Astrocyte (in vitro differentiated cells and primary cell): Measurements from ENCODE around the gene TICRR. TPM values are rescaled to one million over a fixed set of nuclear protein-coding genes. Genes with fewer than 3 reads are reported as not detected.

ENCODE experiments used
- DNase-seq: peaks from one replicate; pipeline ENCODE4 v3.0.0-alpha.2; 2010; ENCODE audit warnings: low read depth
- FAIRE-seq: peaks from 2 replicates; lab custom pipeline; 2011; peaks lifted over from hg19 to GRCh38; lab: Jason Lieb, UNC
- H2AFZ ChIP-seq: 2 replicates; pipeline ENCODE4 v1.6.0; 2012; ENCODE audit warnings: low read depth, low read length, inconsistent platforms
- H3K27ac ChIP-seq: 2 replicates; pipeline ENCODE4 v1.5.1; 2011; ENCODE audit warnings: low read depth, low read length, inconsistent platforms
- H3K27me3 ChIP-seq: 2 replicates; pipeline ENCODE4 v1.6.0; 2011; ENCODE audit warnings: low read length, inconsistent platforms; ENCODE audit not compliant: insufficient read depth
- H3K36me3 ChIP-seq: 2 replicates; pipeline ENCODE4 v1.5.1; 2011; ENCODE audit warnings: low read length, inconsistent platforms; ENCODE audit not compliant: insufficient read depth
- H3K4me1 ChIP-seq: 2 replicates; pipeline ENCODE4 v1.5.1; 2011; ENCODE audit warnings: low read length, inconsistent platforms; ENCODE audit not compliant: insufficient read depth
- H3K4me2 ChIP-seq: 2 replicates; pipeline ENCODE4 v1.6.0; 2012; ENCODE audit warnings: low read length, inconsistent platforms
- H3K4me3 ChIP-seq: 2 replicates; pipeline ENCODE4 v1.5.1; 2011; ENCODE audit warnings: low read depth, mild to moderate bottlenecking, low read length, inconsistent platforms; ENCODE audit not compliant: insufficient read depth
- H3K79me2 ChIP-seq: 2 replicates; pipeline ENCODE4 v1.6.0; 2012; ENCODE audit warnings: mild to moderate bottlenecking, low read length, inconsistent platforms; ENCODE audit not compliant: insufficient read depth
- H3K9ac ChIP-seq: 2 replicates; pipeline ENCODE4 v1.6.0; 2012; ENCODE audit warnings: mild to moderate bottlenecking, low read length, inconsistent platforms
- H3K9me3 ChIP-seq: 2 replicates; pipeline ENCODE4 v1.5.1; 2012; ENCODE audit warnings: low read depth, mild to moderate bottlenecking, low read length, inconsistent platforms; ENCODE audit not compliant: insufficient read depth
- H4K20me1 ChIP-seq: 2 replicates; pipeline ENCODE4 v1.6.0; 2012; ENCODE audit warnings: low read length, inconsistent platforms; ENCODE audit not compliant: insufficient read depth
- H3K27ac Mint-ChIP-seq: one replicate; pipeline ENCODE4 v1.8.0; 2021; ENCODE audit warnings: mild to moderate bottlenecking, mixed read lengths; ENCODE audit not compliant: unreplicated experiment
- H3K27me3 Mint-ChIP-seq: one replicate; pipeline ENCODE4 v1.8.0; 2021; ENCODE audit warnings: low read depth, mixed read lengths; ENCODE audit not compliant: unreplicated experiment
- H3K36me3 Mint-ChIP-seq: one replicate; pipeline ENCODE4 v1.8.0; 2021; ENCODE audit warnings: low read depth, mixed read lengths; ENCODE audit not compliant: unreplicated experiment
- H3K4me1 Mint-ChIP-seq: one replicate; pipeline ENCODE4 v1.8.0; 2021; ENCODE audit warnings: low read depth, mixed read lengths; ENCODE audit not compliant: unreplicated experiment
- H3K4me3 Mint-ChIP-seq: one replicate; pipeline ENCODE4 v1.8.0; 2021; ENCODE audit warnings: mild to moderate bottlenecking, moderate library complexity, mixed read lengths; ENCODE audit not compliant: unreplicated experiment
- H3K9me3 Mint-ChIP-seq: one replicate; pipeline ENCODE4 v1.8.0; 2021; ENCODE audit warnings: mild to moderate bottlenecking, mixed read lengths; ENCODE audit not compliant: unreplicated experiment
- EZH2 ChIP-seq: IDR thresholded peaks from 2 replicates; pipeline ENCODE4 v1.6.1; 2012; ENCODE audit warnings: mild to moderate bottlenecking, low read length, inconsistent platforms; ENCODE audit not compliant: insufficient read depth
- total RNA-seq: library from RNA; stranded (reverse); gene quantifications from 2 replicates; pipeline ENCODE4 v1.2.1, GENCODE V29; 2021
- TF ChIP-seq, protein P1 (sequence below): IDR thresholded peaks from 2 replicates; pipeline ENCODE4 v1.5.1; 2011; ENCODE audit warnings: low read depth, mild to moderate bottlenecking, inconsistent platforms, low read length, moderate library complexity; ENCODE audit not compliant: insufficient read depth

TICRR gene
- total RNA-seq, 1 donor from 2014 or later = 2.9 TPM

DNA sequence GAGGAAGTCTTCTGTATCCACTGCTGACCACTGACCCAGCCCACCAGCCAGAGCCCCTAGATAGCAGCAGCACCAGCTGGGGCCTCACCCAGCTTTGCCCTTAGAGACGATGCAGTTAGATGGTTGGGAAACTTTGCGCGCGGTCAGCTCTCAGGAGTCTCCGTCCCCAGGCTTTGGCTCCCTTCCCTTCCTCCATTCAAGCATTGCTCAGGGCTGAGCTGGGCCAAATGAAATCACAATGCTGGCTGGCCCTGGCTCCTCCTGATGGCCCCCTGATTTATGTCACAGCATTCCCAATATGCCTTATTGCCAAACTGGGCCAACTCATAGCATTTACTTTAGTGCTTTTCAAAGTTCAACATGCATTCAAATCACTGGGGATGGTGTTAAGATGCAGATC is 44.3 kb upstream of the TICRR start:
- Histone ChIP-seq H4K20me1 (no peaks in the 10 kb centered on the region), H2AFZ (no peak overlapping the region), H3K4me2 (no peak overlapping the region), H3K36me3 (no peaks in the 10 kb centered on the region), H3K4me3 (no peak overlapping the region), H3K4me1 (no peaks in the 10 kb centered on the region), H3K27ac (no peak overlapping the region), H3K27me3 (no peaks in the 10 kb centered on the region), H3K79me2 (no peaks in the 10 kb centered on the region), H3K9ac (no peak overlapping the region), H3K9me3 (no peaks in the 10 kb centered on the region)
- Mint-ChIP-seq H3K9me3 (peaks cover 10% of the 10 kb centered on the region), H3K27me3 (peaks cover 28% of the 10 kb centered on the region), H3K36me3 (no peaks in the 10 kb centered on the region), H3K4me1 (peaks cover 2% of the 10 kb centered on the region), H3K4me3 (no peak overlapping the region), H3K27ac (no peak overlapping the region)
- no peak for DNase-seq
- no peak for TF ChIP-seq EZH2
- TF ChIP-seq, protein P1, sequence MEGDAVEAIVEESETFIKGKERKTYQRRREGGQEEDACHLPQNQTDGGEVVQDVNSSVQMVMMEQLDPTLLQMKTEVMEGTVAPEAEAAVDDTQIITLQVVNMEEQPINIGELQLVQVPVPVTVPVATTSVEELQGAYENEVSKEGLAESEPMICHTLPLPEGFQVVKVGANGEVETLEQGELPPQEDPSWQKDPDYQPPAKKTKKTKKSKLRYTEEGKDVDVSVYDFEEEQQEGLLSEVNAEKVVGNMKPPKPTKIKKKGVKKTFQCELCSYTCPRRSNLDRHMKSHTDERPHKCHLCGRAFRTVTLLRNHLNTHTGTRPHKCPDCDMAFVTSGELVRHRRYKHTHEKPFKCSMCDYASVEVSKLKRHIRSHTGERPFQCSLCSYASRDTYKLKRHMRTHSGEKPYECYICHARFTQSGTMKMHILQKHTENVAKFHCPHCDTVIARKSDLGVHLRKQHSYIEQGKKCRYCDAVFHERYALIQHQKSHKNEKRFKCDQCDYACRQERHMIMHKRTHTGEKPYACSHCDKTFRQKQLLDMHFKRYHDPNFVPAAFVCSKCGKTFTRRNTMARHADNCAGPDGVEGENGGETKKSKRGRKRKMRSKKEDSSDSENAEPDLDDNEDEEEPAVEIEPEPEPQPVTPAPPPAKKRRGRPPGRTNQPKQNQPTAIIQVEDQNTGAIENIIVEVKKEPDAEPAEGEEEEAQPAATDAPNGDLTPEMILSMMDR = no peak
- no peak for FAIRE-seq

DNA sequence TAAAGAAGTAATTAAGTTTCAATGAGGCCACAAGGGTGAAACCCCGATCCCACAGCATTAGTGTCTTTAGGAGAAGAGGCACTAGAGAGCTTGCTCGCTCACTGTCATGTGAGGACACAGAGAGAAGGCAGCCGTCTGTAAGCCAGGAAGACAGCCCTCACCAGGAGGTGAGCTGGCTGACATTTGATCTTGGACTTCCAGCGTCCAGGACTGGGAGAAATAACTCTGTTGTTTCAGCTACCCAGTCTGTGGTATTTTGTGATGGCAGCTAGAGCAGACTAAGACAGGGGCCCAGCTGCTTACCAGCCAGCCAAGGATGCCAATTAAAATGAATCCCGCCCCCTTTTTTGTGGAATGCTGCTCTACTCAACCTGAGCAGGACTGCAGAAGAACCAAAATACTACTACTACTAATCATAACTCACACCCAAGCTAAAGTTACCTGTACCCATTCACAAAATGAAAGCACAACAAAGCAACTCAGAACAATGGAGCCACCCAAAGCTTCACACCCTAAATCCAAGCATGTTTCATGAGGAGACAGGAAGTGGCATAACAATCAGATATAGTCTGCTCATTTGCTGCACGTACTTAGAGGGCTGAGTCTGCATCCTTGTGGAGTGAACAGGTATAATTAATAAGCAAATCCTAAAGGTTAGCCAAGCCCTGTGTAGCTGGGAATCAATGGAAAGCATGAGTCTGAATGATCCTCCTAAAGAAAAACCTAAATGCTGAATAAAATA is 43.3 kb upstream of the TICRR start:
- H3K36me3 Mint-ChIP-seq = no peaks in the 10 kb centered on the region
- H3K9me3 Mint-ChIP-seq = peaks cover 12% of the 10 kb centered on the region
- no peaks in the 10 kb centered on the region for H4K20me1 ChIP-seq
- no peak overlapping the region for H2AFZ ChIP-seq
- H3K27me3 ChIP-seq = no peaks in the 10 kb centered on the region
- H3K4me3 Mint-ChIP-seq = no peak overlapping the region
- no peak for FAIRE-seq
- no peaks in the 10 kb centered on the region for H3K79me2 ChIP-seq
- DNase-seq = no peak
- H3K27ac Mint-ChIP-seq = no peak overlapping the region
- no peak overlapping the region for H3K27ac ChIP-seq
- TF ChIP-seq, protein P1 = no peak
- no peak for TF ChIP-seq EZH2
- H3K9ac ChIP-seq = no peak overlapping the region
- H3K4me1 Mint-ChIP-seq = peaks cover 2% of the 10 kb centered on the region
- H3K4me3 ChIP-seq = no peak overlapping the region
- H3K4me2 ChIP-seq = no peak overlapping the region
- H3K4me1 ChIP-seq = no peaks in the 10 kb centered on the region
- H3K36me3 ChIP-seq = no peaks in the 10 kb centered on the region
- peaks cover 26% of the 10 kb centered on the region for H3K27me3 Mint-ChIP-seq
- no peaks in the 10 kb centered on the region for H3K9me3 ChIP-seq

DNA sequence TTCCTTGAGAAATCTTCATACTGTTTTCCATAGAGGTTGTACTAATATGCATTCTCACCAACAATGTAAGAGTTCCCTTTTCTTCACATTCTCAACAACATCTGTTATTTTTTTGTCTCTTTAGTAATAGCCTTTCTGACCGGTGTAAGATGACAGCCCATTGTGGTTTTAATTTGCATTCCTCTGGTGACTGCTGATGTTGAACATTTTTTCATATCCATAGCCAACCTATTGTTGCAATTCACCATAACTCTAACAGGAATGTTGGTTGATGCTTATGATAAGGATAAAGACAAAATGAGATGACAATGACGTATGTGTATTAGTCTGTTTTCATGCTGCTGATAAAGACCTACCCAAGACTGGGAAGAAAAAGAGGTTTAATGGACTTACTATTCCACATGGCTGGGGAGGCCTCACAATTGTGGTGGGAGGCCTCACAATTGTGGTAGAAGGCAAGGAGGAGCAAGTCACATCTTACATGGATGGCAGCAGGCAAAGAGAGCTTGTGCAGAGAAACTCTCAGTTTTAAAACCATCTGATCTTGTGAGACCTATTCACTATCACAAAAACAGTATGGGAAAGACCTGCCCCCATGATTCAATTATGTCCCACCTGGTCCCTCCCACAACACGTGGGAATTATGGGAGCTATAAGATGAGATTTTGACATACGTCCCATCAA is 41.3 kb upstream of the TICRR start:
- no peak for FAIRE-seq
- Mint-ChIP-seq H3K9me3 (peaks cover 12% of the 10 kb centered on the region), H3K36me3 (no peaks in the 10 kb centered on the region), H3K4me3 (no peak overlapping the region), H3K27ac (no peak overlapping the region), H3K27me3 (peaks cover 18% of the 10 kb centered on the region), H3K4me1 (peaks cover 2% of the 10 kb centered on the region)
- TF ChIP-seq, protein P1 = no peak
- no peak for TF ChIP-seq EZH2
- peak; percentile 61 for DNase-seq
- H3K36me3 ChIP-seq = no peaks in the 10 kb centered on the region
- no peaks in the 10 kb centered on the region for H3K79me2 ChIP-seq
- no peak overlapping the region for H2AFZ ChIP-seq
- no peaks in the 10 kb centered on the region for H3K4me1 ChIP-seq
- no peak overlapping the region for H3K4me3 ChIP-seq
- H3K4me2 ChIP-seq = no peak overlapping the region
- H4K20me1 ChIP-seq = no peaks in the 10 kb centered on the region
- H3K27me3 ChIP-seq = no peaks in the 10 kb centered on the region
- H3K9me3 ChIP-seq = no peaks in the 10 kb centered on the region
- no peak overlapping the region for H3K9ac ChIP-seq
- no peak overlapping the region for H3K27ac ChIP-seq
